Endothelial cell of umbilical vein (primary cell): Measurements from ENCODE around the gene MRPL58. TPM values are rescaled to one million over a fixed set of nuclear protein-coding genes. Genes with fewer than 3 reads are reported as not detected.

ENCODE experiments used
- BruUV-seq: library from RNA; stranded (reverse); fragments of 400-500 nt; replicated peaks from 2 replicates; lab custom pipeline; 2021; lab: Mats Ljungman, UMichigan
- CTCF ChIA-PET: fragments of 300-600, 350-600 bp; sonication (Branson Sonifier 250); formaldehyde crosslinking; loops from one replicate; lab custom pipeline; 2021; ENCODE audit warnings: antibody characterized with exemption, inconsistent platforms; lab: Charles Lee
- POLR2A ChIA-PET: fragments of 300-600, 350-600 bp; sonication (Branson Sonifier 250); formaldehyde crosslinking; loops from one replicate; lab custom pipeline; 2021; ENCODE audit warnings: antibody characterized with exemption, inconsistent platforms; lab: Charles Lee
- DNase-seq: peaks from one replicate; pipeline ENCODE4 v3.0.0-alpha.2; 2011; ENCODE audit warnings: low read depth, low spot score
- FAIRE-seq: peaks from 2 replicates; lab custom pipeline; 2011; peaks lifted over from hg19 to GRCh38; lab: Jason Lieb, UNC
- H2AFZ ChIP-seq: 2 replicates; pipeline ENCODE4 v1.6.0; 2012; ENCODE audit warnings: low read depth, low read length, control low read depth, inconsistent platforms
- H3K27ac ChIP-seq: 2 replicates; pipeline ENCODE4 v1.5.1; 2011; ENCODE audit warnings: low read depth, mild to moderate bottlenecking, control low read depth, low read length, moderate library complexity; ENCODE audit not compliant: insufficient read depth
- H3K27me3 ChIP-seq, 2 experiments: 2 replicates each; pipeline versions ENCODE4 v1.6.0 to v1.6.1; 2011; ENCODE audit warnings: low read length in 2 of 2, mixed read lengths in 1 of 2; ENCODE audit not compliant: control insufficient read depth in 2 of 2, insufficient read depth in 2 of 2
- H3K36me3 ChIP-seq, 2 experiments: 2 replicates in 1 of 2; 3 replicates in 1 of 2; pipeline ENCODE4 v1.5.1; 2011; ENCODE audit warnings: low read length in 2 of 2, mild to moderate bottlenecking in 1 of 2, moderate library complexity in 1 of 2; ENCODE audit not compliant: control insufficient read depth in 2 of 2, insufficient read depth in 2 of 2; ENCODE audit errors: extremely low read depth in 1 of 2
- H3K4me1 ChIP-seq: 3 replicates; pipeline ENCODE4 v1.5.1; 2011; ENCODE audit warnings: mild to moderate bottlenecking, low read length; ENCODE audit not compliant: control insufficient read depth, insufficient read depth; ENCODE audit errors: extremely low read depth
- H3K4me2 ChIP-seq: 2 replicates; pipeline ENCODE4 v1.6.1; 2011; ENCODE audit warnings: low read length, control low read depth, mixed read lengths; ENCODE audit not compliant: insufficient read depth
- H3K4me3 ChIP-seq, 3 experiments: fragments of 200-600 bp in 1 of 3; sonication (generic), shearing (Covaris generic) in 1 of 3; replicated peaks in 1 of 3; 2 replicates each; pipeline ENCODE4 v1.5.1; 2011 to 2016; ENCODE audit warnings: control low read depth in 3 of 3, low read length in 3 of 3, mild to moderate bottlenecking in 2 of 3, inconsistent platforms in 1 of 3, low read depth in 1 of 3, moderate library complexity in 1 of 3; ENCODE audit not compliant: insufficient read depth in 1 of 3
- H3K79me2 ChIP-seq: 2 replicates; pipeline ENCODE4 v1.6.0; 2012; ENCODE audit warnings: low read length, inconsistent platforms; ENCODE audit not compliant: control insufficient read depth, insufficient read depth
- H3K9ac ChIP-seq: replicated peaks from 2 replicates; pipeline ENCODE3; 2011; ENCODE audit warnings: low read length, control low read depth; ENCODE audit not compliant: insufficient read depth; ENCODE audit errors: extremely low read depth
- H3K9me1 ChIP-seq: replicated peaks from 3 replicates; pipeline ENCODE4 v1.6.0; 2011; ENCODE audit warnings: mild to moderate bottlenecking, low read length; ENCODE audit not compliant: control insufficient read depth, insufficient read depth; ENCODE audit errors: extremely low read depth
- H3K9me3 ChIP-seq: replicated peaks from 2 replicates; pipeline ENCODE4 v1.5.1; 2012; ENCODE audit warnings: low read length, inconsistent platforms; ENCODE audit not compliant: control insufficient read depth, insufficient read depth
- H4K20me1 ChIP-seq: replicated peaks from 2 replicates; pipeline ENCODE3; 2011; ENCODE audit warnings: mild to moderate bottlenecking, low read length; ENCODE audit not compliant: control insufficient read depth, insufficient read depth; ENCODE audit errors: extremely low read depth
- CTCF ChIP-seq, 2 donors: IDR thresholded peaks; 1 replicate in 1 of 2; 2 replicates in 1 of 2; pipeline ENCODE4 v1.5.1; 2011; ENCODE audit warnings: low read length in 2 of 2, mild to moderate bottlenecking in 2 of 2, moderate library complexity in 2 of 2, control low read depth in 1 of 2, inconsistent platforms in 1 of 2, low read depth in 1 of 2; ENCODE audit not compliant: insufficient read depth in 1 of 2; ENCODE audit errors: extremely low read depth in 1 of 2
- EZH2 ChIP-seq: IDR thresholded peaks from 2 replicates; pipeline ENCODE4 v1.6.1; 2012; ENCODE audit warnings: borderline replicate concordance, low read depth, mild to moderate bottlenecking, moderate library complexity, low read length, inconsistent platforms; ENCODE audit not compliant: severe bottlenecking
- FOS ChIP-seq: IDR thresholded peaks from 2 replicates; pipeline ENCODE4 v1.6.1; 2011; ENCODE audit warnings: mild to moderate bottlenecking, low read length, moderate library complexity, borderline replicate concordance; ENCODE audit not compliant: insufficient read depth
- GATA2 ChIP-seq: IDR thresholded peaks from 2 replicates; pipeline ENCODE4 v1.7.0; 2011; ENCODE audit warnings: low read depth, mild to moderate bottlenecking, moderate library complexity, mixed read lengths, low read length; ENCODE audit not compliant: insufficient read length, insufficient read depth
- JUN ChIP-seq: IDR thresholded peaks from 2 replicates; pipeline ENCODE4 v1.6.1; 2011; ENCODE audit warnings: borderline replicate concordance, low read depth; ENCODE audit not compliant: insufficient read length, insufficient read depth
- MAX ChIP-seq: IDR thresholded peaks from 2 replicates; pipeline ENCODE4 v1.6.1; 2011; ENCODE audit not compliant: insufficient read depth, insufficient read length
- MYC ChIP-seq: IDR thresholded peaks from one replicate; pipeline ENCODE4 v1.6.1; 2011; ENCODE audit warnings: mild to moderate bottlenecking, low read depth, low read length
- POLR2A ChIP-seq: IDR thresholded peaks from 2 replicates; pipeline ENCODE4 v1.6.1; 2012; ENCODE audit warnings: low read depth, mild to moderate bottlenecking, control low read depth, low read length
- POLR2AphosphoS5 ChIP-seq: IDR thresholded peaks from 2 replicates; pipeline ENCODE4 v1.6.1; 2012; ENCODE audit warnings: low read depth, mild to moderate bottlenecking, control low read depth, low read length, moderate library complexity; ENCODE audit not compliant: insufficient read depth
- dilution Hi-C: fragments of 300-500 bp; cut with MboI; formaldehyde crosslinking; loops from one replicate; pipeline ENCODE4 v1.15.0; 2019; ENCODE audit warnings: low sequenced_read_pairs; ENCODE audit not compliant: extremely low pct_ligation_motif_present
- intact Hi-C: fragments of 100-400 bp; cut with micrococcal nuclease; formaldehyde crosslinking; loops from one replicate; pipeline ENCODE4 v1.10.0; 2022
- polyA plus RNA-seq, 4 experiments: library from polyadenylated mRNA; depleted of rRNA in 3 of 4; stranded (reverse) in 3 of 4; unstranded in 1 of 4; fragments of >200 nt; gene quantifications; 2 replicates each; pipeline versions ENCODE4 v1.2.1 to v1.2.3, GENCODE V29; 2011 to 2012; ENCODE audit warnings: missing spikeins in 1 of 4
- total RNA-seq: library from RNA; stranded (reverse); gene quantifications from 2 replicates; pipeline ENCODE4 v1.2.3, GENCODE V29; 2021

Gene MRPL58
- total and polyA plus RNA-seq, 2 donors (not counting 3 experiments of a cell fraction or from before 2014, with no cell fraction given) = 38.0 to 43.7 TPM

GRCh38 chr17:75009139-75009724 lies 3.2 kb upstream of the MRPL58 start:
- peaks cover 16% of the 10 kb centered on the region for H3K4me1 ChIP-seq
- no peak overlapping the region for H2AFZ ChIP-seq
- H3K4me3 ChIP-seq = no peak overlapping the region
- no peaks in the 10 kb centered on the region for H3K27me3 ChIP-seq
- POLR2A ChIA-PET = interaction anchor here (0.7 kb wide), 1 partner anchor 73 kb away, joined by 3 read pairs; no protein-coding TSS in a partner anchor
- no peaks in the 10 kb centered on the region for H3K9me1 ChIP-seq
- peaks cover 10% of the 10 kb centered on the region for H3K79me2 ChIP-seq
- no peak overlapping the region for H3K4me2 ChIP-seq
- no peaks in the 10 kb centered on the region for H3K9me3 ChIP-seq
- H3K9ac ChIP-seq = no peak overlapping the region
- H3K36me3 ChIP-seq = peaks cover 0 to 6% of the 10 kb centered on the region in 2 experiments
- dilution Hi-C loops = no loop called here
- intact Hi-C loops = no loop called here
- H4K20me1 ChIP-seq = no peaks in the 10 kb centered on the region
- BruUV-seq = no TSS peak
- DNase-seq (no peak), FAIRE-seq (no peak)
- TF ChIP-seq POLR2A (no peak), FOS (no peak), GATA2 (no peak), CTCF (IDR thresholded peaks at IDR 0.05; ENCODE audit: extremely low read depth in 1 of 2, insufficient read depth in 1 of 2, low read depth in 1 of 2, low read length in 2 of 2) (no peak), EZH2 (no peak), MYC (no peak), JUN (no peak), POLR2AphosphoS5 (no peak), MAX (no peak)
- H3K27ac ChIP-seq = no peak overlapping the region
- CTCF ChIA-PET = interaction anchor here (1.0 to 6.0 kb wide), 4 partner anchors 26 to 192 kb away, joined by 3 to 134 read pairs (median 4); no protein-coding TSS in a partner anchor
